ENCODE results near the gene TIMM23. TPM values are rescaled to one million over a fixed set of nuclear protein-coding genes. Genes with fewer than 3 reads are reported as not detected.

TIMM23 gene
- total and polyA plus RNA-seq, 2 of the 4 experiments (the other 2 are of a cell fraction): 82.4 to 86.2 TPM

DNA sequence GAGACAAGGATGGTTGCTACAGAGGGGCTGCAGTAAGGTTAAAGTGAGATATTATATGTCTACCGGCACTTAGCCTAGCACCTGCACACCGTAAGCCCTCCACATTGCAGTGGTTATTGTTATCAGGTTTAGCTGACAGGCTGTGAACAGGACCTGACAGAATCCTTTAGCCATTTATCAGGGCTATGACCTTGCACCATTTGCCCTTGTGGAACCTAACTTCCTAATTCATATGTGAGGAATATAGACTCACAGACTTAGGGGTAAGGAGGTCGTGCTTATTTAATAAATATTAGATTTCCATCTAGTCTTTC, 48.0 kb downstream of the TIMM23 start:
- no peaks in the 10 kb centered on the region for H3K9me3 ChIP-seq (ENCODE audit: control insufficient read depth, insufficient read depth, low read length)
- H2BK120ac ChIP-seq (ENCODE audit: low read depth, low read length): 0 out of 2 replicates have a peak overlapping the region, but pooled peaks have one; percentile 21
- no peak overlapping the region for H3K4me3 ChIP-seq (ENCODE audit: insufficient read depth, low read depth, low read length)
- no peak overlapping the region; a peak in 1 of 4 replicates for H4K8ac ChIP-seq (ENCODE audit: low read depth in 2 of 2, low read length in 2 of 2)
- POLR2A ChIA-PET (ENCODE audit: unreplicated experiment): no interaction called here
- H3K4me1 ChIP-seq (ENCODE audit: control insufficient read depth, insufficient read depth, low read length): peaks cover 25% of the 10 kb centered on the region
- H2AK5ac ChIP-seq (ENCODE audit: low read depth, low read length): peak overlapping the region; percentile 61; the same call in 1 of the 2 replicates
- H2BK15ac ChIP-seq (ENCODE audit: low read depth, low read length): peak overlapping the region; percentile 65; the same call in 1 of the 3 replicates
- peaks cover 18% of the 10 kb centered on the region for H3K9me1 ChIP-seq (ENCODE audit: insufficient read depth, low read length)
- H2AK9ac ChIP-seq (replicated peaks; ENCODE audit: low read depth, low read length, poor library complexity): no peak overlapping the region
- peak overlapping the region; percentile 51; the same call in 1 of the 2 replicates for H3K23ac ChIP-seq (ENCODE audit: low read depth, low read length)
- in situ Hi-C loops (cut with MboI; ENCODE audit: low sequenced_read_pairs) (loop anchor here (25.0 kb wide), 1 partner anchor 1033 kb away; the partner anchor contains the start of gene DEPP1), dilution Hi-C loops (cut with HindIII; ENCODE audit: low sequenced_read_pairs, unreplicated experiment) (no loop called here), intact Hi-C loops (cut with micrococcal nuclease) (loop anchor here (10.0 kb wide), 1 partner anchor 556 kb away; no protein-coding TSS in a partner anchor)
- no peak overlapping the region for H2BK5ac ChIP-seq (ENCODE audit: low read depth, low read length, poor library complexity, severe bottlenecking)
- H2BK20ac ChIP-seq (ENCODE audit: low read depth, low read length): no peak overlapping the region
- no peak overlapping the region for H3K9ac ChIP-seq (ENCODE audit: low read depth, low read length)
- TF ChIP-seq NFE2L2 (IDR thresholded peaks at IDR 0.05; ENCODE audit: low read depth, low read length) (no peak), CHD1 (IDR thresholded peaks at IDR 0.05; ENCODE audit: low read depth, low read length) (no peak), CEBPB (IDR thresholded peaks at IDR 0.05; ENCODE audit: low read depth, low read length) (no peak), POLR2A (IDR thresholded peaks at IDR 0.05; ENCODE audit: low read depth, low read length) (no peak)
- TF ChIP-seq, protein P1, sequence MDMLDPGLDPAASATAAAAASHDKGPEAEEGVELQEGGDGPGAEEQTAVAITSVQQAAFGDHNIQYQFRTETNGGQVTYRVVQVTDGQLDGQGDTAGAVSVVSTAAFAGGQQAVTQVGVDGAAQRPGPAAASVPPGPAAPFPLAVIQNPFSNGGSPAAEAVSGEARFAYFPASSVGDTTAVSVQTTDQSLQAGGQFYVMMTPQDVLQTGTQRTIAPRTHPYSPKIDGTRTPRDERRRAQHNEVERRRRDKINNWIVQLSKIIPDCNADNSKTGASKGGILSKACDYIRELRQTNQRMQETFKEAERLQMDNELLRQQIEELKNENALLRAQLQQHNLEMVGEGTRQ (IDR thresholded peaks at IDR 0.05; ENCODE audit: low read depth, low read length): no peak
- WGBS, 2 experiments (ENCODE audit: extremely low coverage in 2 of 2, insufficient read length in 1 of 2): no CpG with 5 or more reads among the region's 3 CpGs
- H3K4me2 ChIP-seq (ENCODE audit: low read depth, low read length): 0 out of 2 replicates have a peak overlapping the region, but pooled peaks have one; percentile 42
- 0 out of 2 replicates have a peak overlapping the region, but pooled peaks have one; percentile 8 for H3K4ac ChIP-seq (ENCODE audit: low read depth, low read length)
- CTCF ChIA-PET: no interaction called here
- H3K27me3 ChIP-seq (ENCODE audit: control insufficient read depth, insufficient read depth, low read length): no peaks in the 10 kb centered on the region
- H3K18ac ChIP-seq (ENCODE audit: low read depth, low read length): 0 out of 2 replicates have a peak overlapping the region, but pooled peaks have one; percentile 37
- no peak overlapping the region for H4K91ac ChIP-seq (ENCODE audit: insufficient read depth, low read depth, low read length)
- H2AFZ ChIP-seq (replicated peaks; ENCODE audit: low read length, poor library complexity): no peak overlapping the region
- H4K20me1 ChIP-seq (ENCODE audit: insufficient read depth, low read length): peaks cover 76% of the 10 kb centered on the region
- peaks cover 6% of the 10 kb centered on the region for H3K36me3 ChIP-seq (ENCODE audit: control insufficient read depth, insufficient read depth, low read length)
- no peak for DNase-seq
- H4K5ac ChIP-seq (ENCODE audit: low read depth, low read length): no peak overlapping the region
- no TSS peak for BruUV-seq (replicated peaks)
- H3K79me1 ChIP-seq (ENCODE audit: low read depth in 1 of 2, low read length in 2 of 2): peaks cover 10 to 59% of the 10 kb centered on the region in 2 experiments
- peak overlapping the region; percentile 2; the same call in 1 of the 2 replicates for H3K27ac ChIP-seq (ENCODE audit: insufficient read depth, low read length)
- no peak for ATAC-seq (ENCODE audit: low read depth)
- 0 out of 2 replicates have a peak overlapping the region, but pooled peaks have one; percentile 17 for H3K14ac ChIP-seq (replicated peaks; ENCODE audit: low read depth, low read length)
- no peak overlapping the region for H3K56ac ChIP-seq (ENCODE audit: extremely low read depth, insufficient read depth, low read length)
